Panc1 (cell line): ENCODE measurements around the gene CRYBG1. TPM values are rescaled to one million over a fixed set of nuclear protein-coding genes. Genes with fewer than 3 reads are reported as not detected.

Experiments
- ATAC-seq: fragments of 200-7000 bp; cut with Tn5 transposase; 2 replicates; pipeline ENCODE4 v1.9.1; 2020; ENCODE audit warnings: mild to moderate bottlenecking, moderate library complexity
- BruUV-seq: library from RNA; stranded (reverse); fragments of 400-500 nt; replicated peaks from 2 replicates; lab custom pipeline; 2021; lab: Mats Ljungman, UMichigan
- CTCF ChIA-PET: fragments of 300-600 bp; sonication (Branson Sonifier 250); formaldehyde crosslinking; loops from one replicate; lab custom pipeline; 2022; ENCODE audit warnings: antibody characterized with exemption; lab: Charles Lee
- POLR2A ChIA-PET: fragments of 300-600 bp; sonication (Branson Sonifier 250); formaldehyde crosslinking; loops from one replicate; lab custom pipeline; 2022; ENCODE audit warnings: antibody characterized with exemption; lab: Charles Lee
- DNase-seq: peaks from one replicate; pipeline ENCODE4 v3.0.0-alpha.2; 2010; ENCODE audit warnings: low read depth, low spot score
- H3K27ac ChIP-seq: 2 replicates; pipeline ENCODE4 v1.5.1; 2011; ENCODE audit warnings: mild to moderate bottlenecking, low read length, inconsistent platforms
- H3K27me3 ChIP-seq: fragments of 200-500 bp; sonication (Bioruptor generic); 2 replicates; pipeline ENCODE4 v1.6.0; 2014; ENCODE audit warnings: low read length, inconsistent platforms; ENCODE audit not compliant: control insufficient read depth, insufficient read depth
- H3K36me3 ChIP-seq: fragments of 200-500 bp; sonication (Bioruptor generic); 2 replicates; pipeline ENCODE4 v1.5.1; 2014; ENCODE audit warnings: inconsistent platforms, mild to moderate bottlenecking, low read length, moderate library complexity; ENCODE audit not compliant: control insufficient read depth, insufficient read depth
- H3K4me1 ChIP-seq: 2 replicates; pipeline ENCODE4 v1.5.1; 2011; ENCODE audit warnings: inconsistent platforms, mild to moderate bottlenecking, low read length, moderate library complexity; ENCODE audit not compliant: control insufficient read depth, insufficient read depth
- H3K4me3 ChIP-seq, 2 experiments: 2 replicates each; pipeline ENCODE4 v1.5.1; 2011 to 2012; ENCODE audit warnings: low read depth in 2 of 2, low read length in 2 of 2, mild to moderate bottlenecking in 2 of 2, inconsistent platforms in 1 of 2, moderate library complexity in 1 of 2
- H3K9me3 ChIP-seq: fragments of 200-500 bp; sonication (Bioruptor generic); 2 replicates; pipeline ENCODE4 v1.5.1; 2014; ENCODE audit warnings: low read depth, mild to moderate bottlenecking, inconsistent platforms, low read length, moderate library complexity; ENCODE audit not compliant: control insufficient read depth, insufficient read depth
- CTCF ChIP-seq: fragments of 450-650 bp; IDR thresholded peaks from 2 replicates; pipeline ENCODE4 v1.5.1; 2017; ENCODE audit warnings: mild to moderate bottlenecking
- POLR2AphosphoS5 ChIP-seq: IDR thresholded peaks from 2 replicates; pipeline ENCODE4 v1.6.1; 2012; ENCODE audit warnings: mild to moderate bottlenecking, low read depth, low read length, moderate library complexity
- SIN3A ChIP-seq: IDR thresholded peaks from 2 replicates; pipeline ENCODE4 v1.6.1; 2012; ENCODE audit warnings: low read depth, mild to moderate bottlenecking, low read length, moderate library complexity, borderline replicate concordance; ENCODE audit not compliant: insufficient read depth
- TCF7L2 ChIP-seq: IDR thresholded peaks from 2 replicates; pipeline ENCODE4 v1.6.1; 2011; ENCODE audit warnings: mild to moderate bottlenecking, low read depth, low read length, inconsistent platforms
- in situ Hi-C: cut with HindIII; loops from 2 replicates; pipeline ENCODE4 v1.10.0; 2016; ENCODE audit warnings: low sequenced_read_pairs, low pct_unique_long_range_greater_than_20kb
- intact Hi-C: fragments of 100-400 bp; cut with micrococcal nuclease; formaldehyde crosslinking; loops from one replicate; pipeline ENCODE4 v1.10.0; 2022; ENCODE audit not compliant: unreplicated experiment
- total RNA-seq: library from RNA; stranded (reverse); gene quantifications from one replicate; pipeline ENCODE4 v1.2.1, GENCODE V29; 2021; ENCODE audit not compliant: unreplicated experiment
- TF ChIP-seq, protein P1 (sequence below), 2 experiments: IDR thresholded peaks; 2 replicates each; pipeline ENCODE4 v1.6.1; 2011 to 2012; ENCODE audit warnings: low read depth in 2 of 2, control low read depth in 1 of 2, low read length in 1 of 2, mild to moderate bottlenecking in 1 of 2, moderate library complexity in 1 of 2; ENCODE audit not compliant: insufficient read depth in 1 of 2

The CRYBG1 gene
- total RNA-seq, 1 experiment from 2014 or later, result 32.3 TPM

DNA sequence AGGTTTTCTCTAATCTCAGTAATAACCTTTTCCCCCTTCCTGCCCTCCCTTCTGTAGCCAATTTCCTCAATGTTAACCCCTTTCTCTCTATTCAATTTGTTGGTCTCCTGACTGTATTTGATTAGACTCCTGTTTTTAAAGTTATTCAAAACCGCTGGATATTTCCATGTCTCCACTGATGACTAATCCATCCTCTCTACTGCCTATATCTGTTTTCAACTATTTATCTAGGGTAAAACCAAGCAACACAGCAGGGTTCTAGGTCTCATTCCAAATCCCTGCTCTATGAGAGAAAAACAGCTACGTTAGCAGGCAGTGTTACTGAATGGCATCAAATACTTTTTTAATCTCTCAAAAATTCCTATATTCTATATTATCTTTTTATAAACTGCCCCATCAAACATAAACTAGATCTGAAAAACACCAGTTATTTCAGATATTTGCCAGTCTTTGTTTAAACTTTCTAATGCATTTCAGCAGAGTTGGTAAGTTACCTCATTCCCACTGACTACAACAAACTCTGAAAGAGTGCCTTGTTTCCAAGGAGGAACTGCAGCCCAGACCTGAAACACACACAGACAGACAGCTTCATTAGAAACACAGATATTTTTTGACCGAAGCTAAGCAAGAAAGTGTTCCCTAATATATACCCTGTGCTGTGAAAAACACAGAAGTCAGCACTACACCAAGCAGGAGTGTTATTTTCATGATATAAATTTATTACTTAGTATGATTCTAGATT lies 260.6 kb downstream of the CRYBG1 start:
- in situ Hi-C loops (no loop called here), intact Hi-C loops (no loop called here)
- CTCF ChIA-PET, result no interaction called here
- TF ChIP-seq CTCF (no peak), POLR2AphosphoS5 (no peak), SIN3A (no peak), TCF7L2 (no peak)
- TF ChIP-seq, protein P1, sequence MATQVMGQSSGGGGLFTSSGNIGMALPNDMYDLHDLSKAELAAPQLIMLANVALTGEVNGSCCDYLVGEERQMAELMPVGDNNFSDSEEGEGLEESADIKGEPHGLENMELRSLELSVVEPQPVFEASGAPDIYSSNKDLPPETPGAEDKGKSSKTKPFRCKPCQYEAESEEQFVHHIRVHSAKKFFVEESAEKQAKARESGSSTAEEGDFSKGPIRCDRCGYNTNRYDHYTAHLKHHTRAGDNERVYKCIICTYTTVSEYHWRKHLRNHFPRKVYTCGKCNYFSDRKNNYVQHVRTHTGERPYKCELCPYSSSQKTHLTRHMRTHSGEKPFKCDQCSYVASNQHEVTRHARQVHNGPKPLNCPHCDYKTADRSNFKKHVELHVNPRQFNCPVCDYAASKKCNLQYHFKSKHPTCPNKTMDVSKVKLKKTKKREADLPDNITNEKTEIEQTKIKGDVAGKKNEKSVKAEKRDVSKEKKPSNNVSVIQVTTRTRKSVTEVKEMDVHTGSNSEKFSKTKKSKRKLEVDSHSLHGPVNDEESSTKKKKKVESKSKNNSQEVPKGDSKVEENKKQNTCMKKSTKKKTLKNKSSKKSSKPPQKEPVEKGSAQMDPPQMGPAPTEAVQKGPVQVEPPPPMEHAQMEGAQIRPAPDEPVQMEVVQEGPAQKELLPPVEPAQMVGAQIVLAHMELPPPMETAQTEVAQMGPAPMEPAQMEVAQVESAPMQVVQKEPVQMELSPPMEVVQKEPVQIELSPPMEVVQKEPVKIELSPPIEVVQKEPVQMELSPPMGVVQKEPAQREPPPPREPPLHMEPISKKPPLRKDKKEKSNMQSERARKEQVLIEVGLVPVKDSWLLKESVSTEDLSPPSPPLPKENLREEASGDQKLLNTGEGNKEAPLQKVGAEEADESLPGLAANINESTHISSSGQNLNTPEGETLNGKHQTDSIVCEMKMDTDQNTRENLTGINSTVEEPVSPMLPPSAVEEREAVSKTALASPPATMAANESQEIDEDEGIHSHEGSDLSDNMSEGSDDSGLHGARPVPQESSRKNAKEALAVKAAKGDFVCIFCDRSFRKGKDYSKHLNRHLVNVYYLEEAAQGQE (IDR thresholded peaks at IDR 0.05; ENCODE audit: insufficient read depth in 1 of 2, low read depth in 2 of 2, low read length in 1 of 2), result no peak
- Histone ChIP-seq H3K9me3 (no peaks in the 10 kb centered on the region), H3K4me3 (no peak overlapping the region), H3K36me3 (no peaks in the 10 kb centered on the region), H3K27ac (no peak overlapping the region), H3K4me1 (no peaks in the 10 kb centered on the region), H3K27me3 (no peaks in the 10 kb centered on the region)
- ATAC-seq, result no peak
- BruUV-seq, result no TSS peak
- POLR2A ChIA-PET, result no interaction called here
- no peak for DNase-seq

Other genes starting within 250 kb of the CRYBG1 start
- gene ATG5, start 35.0 kb upstream of the CRYBG1 start, total RNA-seq, result 51.4 TPM